LoVo (cell line): ENCODE data around the gene C17orf114.
A peak's percentile ranks its signal among the peaks of the same experiment; 100 is the strongest.

Source experiments
- DNase-seq: peaks from one replicate; pipeline ENCODE4 v3.0.0-alpha.2; 2016; ENCODE audit warnings: low spot score

Gene C17orf114

GRCh38 chr17:4823373-4824089, 21.4 kb upstream of the C17orf114 start:
- DNase-seq = no peak

- no peak for DNase-seq
Measured at GRCh38 chr17:4822835-4823234, 20.7 kb upstream of the C17orf114 start.

GRCh38 chr17:4818276-4818675, 16.1 kb upstream of the C17orf114 start:
- DNase-seq = no peak

GRCh38 chr17:4816826-4817225, 14.7 kb upstream of the C17orf114 start:
- DNase-seq = no peak

GRCh38 chr17:4815043-4815675, 13.0 kb upstream of the C17orf114 start:
- no peak for DNase-seq

GRCh38 chr17:4812690-4813089, 10.6 kb upstream of the C17orf114 start:
- DNase-seq = no peak

GRCh38 chr17:4811471-4811870, 9.3 kb upstream of the C17orf114 start:
- DNase-seq = no peak

- no peak for DNase-seq
Measured at GRCh38 chr17:4810696-4811290, 8.7 kb upstream of the C17orf114 start.

GRCh38 chr17:4808378-4808767, 6.2 kb upstream of the C17orf114 start:
- DNase-seq = no peak

GRCh38 chr17:4807605-4808377, 5.7 kb upstream of the C17orf114 start:
- no peak for DNase-seq

- DNase-seq = peak; percentile 87
Measured at GRCh38 chr17:4806777-4807604, 4.9 kb upstream of the C17orf114 start, which contains the start of gene PLD2. Gene PLD2 (plus strand): TSS chr17:4807152. CDS start chr17:4807773, 621 bp downstream.

GRCh38 chr17:4806456-4806776, 4.3 kb upstream of the C17orf114 start:
- peak; percentile 29 for DNase-seq

GRCh38 chr17:4800462-4801196, 1.5 kb downstream of the C17orf114 start:
- no peak for DNase-seq

- DNase-seq = no peak
Measured at GRCh38 chr17:4796552-4796920, 5.6 kb downstream of the C17orf114 start.

- no peak for DNase-seq
Measured at GRCh38 chr17:4795168-4795567, 7.0 kb downstream of the C17orf114 start.

- no peak for DNase-seq
Measured at GRCh38 chr17:4790705-4791088, 11.4 kb downstream of the C17orf114 start.

GRCh38 chr17:4789951-4790704, 12.0 kb downstream of the C17orf114 start:
- DNase-seq = peak; percentile 88

- DNase-seq = no peak
Measured at GRCh38 chr17:4789701-4789950, 12.5 kb downstream of the C17orf114 start.

GRCh38 chr17:4788807-4789700, 13.1 kb downstream of the C17orf114 start, which contains the start of gene GLTPD2:
Gene GLTPD2 (plus strand): TSS chr17:4788964. CDS start chr17:4789012, 48 bp downstream.
- no peak for DNase-seq
